SKM-1 (cell line): Measurements from ENCODE around the gene LHX3.

Experiments used
- DNase-seq: peaks from one replicate; lab custom pipeline; 2025; ENCODE audit not compliant: unreplicated experiment; lab: John Stamatoyannopoulos, UW

Gene LHX3

DNA sequence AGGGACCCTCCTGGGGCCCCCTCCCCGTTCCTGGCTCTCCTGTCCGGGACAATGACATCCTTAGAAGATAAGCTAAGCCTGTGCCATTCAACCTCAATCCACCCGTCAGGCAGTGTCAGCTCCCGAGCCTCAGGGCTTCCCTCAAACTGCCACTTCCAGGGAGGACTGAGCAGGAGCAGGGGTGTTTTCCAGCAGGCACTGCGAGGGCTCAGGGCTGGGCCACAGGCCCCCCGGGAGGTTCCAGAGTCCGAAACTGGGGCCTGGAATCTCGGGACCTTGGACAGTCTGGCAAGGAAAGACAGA, 26.2 kb downstream of the LHX3 start:
- no peak for DNase-seq

DNA sequence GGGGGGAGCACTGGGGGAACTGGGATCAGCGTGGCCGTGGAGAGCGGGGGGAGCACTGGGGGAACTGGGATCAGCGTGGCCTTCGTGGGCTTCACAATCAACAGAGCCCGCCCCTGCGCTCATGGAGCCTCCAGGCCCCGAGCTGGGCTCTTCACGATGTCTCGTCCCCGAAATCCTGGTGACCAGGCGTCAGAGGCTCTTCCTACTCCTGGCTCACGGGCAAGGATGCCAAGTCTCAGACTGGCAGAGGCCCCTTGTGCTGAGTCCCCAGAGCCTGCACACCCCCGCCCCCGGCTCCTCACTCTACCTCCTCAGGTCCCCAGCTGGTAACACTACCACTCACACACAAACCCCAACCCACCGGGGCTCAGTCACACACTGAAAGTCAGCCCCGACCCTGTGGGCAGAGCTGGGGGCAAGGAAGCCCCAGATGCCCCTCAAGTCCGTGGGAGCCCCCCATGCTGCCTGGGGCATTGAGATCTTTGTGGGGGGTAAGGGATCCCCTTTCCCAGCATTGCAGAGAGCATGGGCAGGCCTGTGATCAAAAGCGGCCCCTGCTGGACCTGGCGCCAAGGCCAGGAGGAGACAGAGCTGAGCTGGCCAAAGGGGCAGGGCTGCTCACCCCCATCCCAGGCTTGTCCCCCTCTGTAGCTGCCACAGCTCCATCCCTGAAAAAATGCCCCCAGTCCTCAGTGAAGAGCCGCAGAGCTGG, 26.7 kb downstream of the LHX3 start:
- DNase-seq: no peak

DNA sequence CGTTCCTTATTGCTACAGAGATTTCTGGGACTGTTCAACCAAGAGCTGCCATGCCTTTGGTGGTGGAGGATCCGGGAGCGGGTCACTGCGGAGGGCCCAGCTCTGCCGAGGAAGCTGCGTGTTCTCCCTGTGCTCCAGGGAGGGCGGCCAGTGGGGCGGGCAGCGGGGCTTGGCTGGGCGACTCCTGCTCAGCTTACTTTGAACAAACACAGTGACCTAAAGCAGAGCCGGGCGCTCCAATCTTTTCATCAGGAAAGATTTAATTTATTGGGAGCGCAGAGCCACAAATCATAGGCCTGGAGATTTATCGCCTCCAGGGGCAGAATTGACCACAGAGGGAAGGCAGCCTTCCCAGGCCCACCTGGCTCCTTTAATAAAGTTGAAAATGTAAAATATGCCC, 27.7 kb downstream of the LHX3 start:
- DNase-seq: no peak

DNA sequence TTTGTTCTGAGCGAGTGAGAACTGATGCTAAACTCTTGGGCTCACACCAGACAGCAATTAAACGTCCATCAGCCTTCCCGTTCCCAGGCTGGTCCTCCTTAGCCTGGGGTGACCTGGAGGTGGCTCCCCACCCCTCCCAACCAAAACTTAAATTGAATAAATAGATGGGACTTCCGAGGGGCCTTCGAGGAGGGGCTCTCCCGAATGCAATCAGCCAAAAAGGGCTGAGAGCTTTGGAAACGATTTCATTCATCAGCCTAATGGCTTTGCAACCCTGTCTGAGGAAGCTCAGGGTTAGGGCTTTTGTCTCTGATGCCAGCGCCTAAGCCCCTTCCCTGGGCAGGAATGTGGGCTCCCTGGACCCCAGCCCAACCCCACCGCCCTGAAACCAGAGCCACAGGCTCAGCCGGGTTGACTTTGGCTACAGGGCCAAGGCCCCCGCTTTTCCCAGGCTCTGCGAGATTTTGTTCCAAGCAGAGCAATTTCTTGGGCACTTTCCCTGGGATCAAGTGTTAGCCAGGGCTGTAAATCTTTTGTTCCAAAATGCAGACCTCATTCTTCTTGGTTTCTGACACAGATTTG, 29.2 kb downstream of the LHX3 start:
- no peak for DNase-seq

DNA sequence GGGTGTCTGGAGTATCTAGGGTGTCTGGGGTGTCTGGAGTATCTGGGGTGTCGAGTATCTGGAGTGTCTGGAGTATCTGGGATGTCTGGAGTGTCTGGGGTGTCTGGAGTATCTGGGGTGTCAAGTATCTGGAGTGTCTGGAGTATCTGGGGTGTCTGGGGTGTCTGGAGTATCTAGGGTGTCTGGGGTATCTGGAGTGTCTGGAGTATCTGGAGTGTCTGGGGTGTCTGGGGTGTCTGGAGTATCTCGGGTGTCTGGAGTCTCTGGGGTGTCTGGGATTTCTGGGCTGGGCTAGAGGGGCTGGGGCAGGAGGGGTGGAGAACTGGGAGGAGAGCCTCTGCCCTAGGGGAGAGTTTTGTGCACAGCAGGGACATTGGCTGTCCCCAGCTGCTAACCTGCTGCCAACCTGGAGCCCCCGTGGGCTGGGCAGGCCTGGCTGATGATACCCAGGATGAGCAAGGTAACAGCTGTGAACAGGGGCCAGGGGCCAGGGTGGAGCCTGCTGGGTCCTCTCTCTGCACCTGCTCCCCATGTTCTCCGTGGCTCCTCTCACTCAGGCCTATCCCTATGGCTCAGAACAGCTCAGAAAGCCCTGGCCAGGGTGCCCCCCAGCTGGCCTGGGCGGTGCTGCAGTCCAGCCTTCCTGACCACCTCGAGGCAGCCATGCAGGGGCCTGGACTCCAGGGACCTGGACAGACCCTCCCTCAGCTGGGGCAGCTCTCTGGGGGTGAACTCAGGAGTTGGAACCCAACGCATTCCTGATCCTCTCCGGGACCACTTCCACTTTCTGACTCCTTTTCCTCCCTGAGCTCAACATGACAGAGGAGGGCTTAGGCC, 29.9 kb downstream of the LHX3 start:
- no peak for DNase-seq

DNA sequence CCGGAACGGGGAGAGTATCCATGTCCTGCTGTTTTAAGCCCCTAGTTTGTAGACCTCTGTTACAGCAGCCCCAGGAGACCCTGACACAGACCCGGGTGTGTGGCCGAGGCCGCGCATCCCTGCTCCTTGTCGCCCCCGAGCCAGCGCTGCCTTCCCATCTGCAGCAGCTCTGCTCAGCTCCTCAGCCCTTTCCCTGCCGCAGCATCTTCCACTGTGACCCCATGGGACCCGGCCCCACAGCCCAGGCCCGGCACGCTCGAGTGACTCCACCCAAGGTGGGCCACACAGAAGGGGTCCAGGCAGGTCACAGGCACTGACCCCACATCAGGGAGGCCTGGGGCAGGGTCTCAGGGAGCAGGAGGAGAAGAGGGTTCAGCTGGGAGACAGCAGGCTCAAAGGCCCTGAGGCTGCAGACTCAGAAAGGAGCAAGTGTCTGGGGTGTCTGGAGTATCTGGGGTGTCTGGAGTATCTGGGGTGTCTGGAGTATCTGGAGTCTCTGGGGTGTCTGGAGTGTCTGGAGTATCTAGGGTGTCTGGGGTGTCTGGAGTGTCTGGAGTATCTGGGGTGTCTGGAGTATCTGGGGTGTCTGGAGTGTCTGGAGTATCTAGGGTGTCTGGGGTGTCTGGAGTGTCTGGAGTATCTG, 31.2 kb downstream of the LHX3 start:
- no peak for DNase-seq

DNA sequence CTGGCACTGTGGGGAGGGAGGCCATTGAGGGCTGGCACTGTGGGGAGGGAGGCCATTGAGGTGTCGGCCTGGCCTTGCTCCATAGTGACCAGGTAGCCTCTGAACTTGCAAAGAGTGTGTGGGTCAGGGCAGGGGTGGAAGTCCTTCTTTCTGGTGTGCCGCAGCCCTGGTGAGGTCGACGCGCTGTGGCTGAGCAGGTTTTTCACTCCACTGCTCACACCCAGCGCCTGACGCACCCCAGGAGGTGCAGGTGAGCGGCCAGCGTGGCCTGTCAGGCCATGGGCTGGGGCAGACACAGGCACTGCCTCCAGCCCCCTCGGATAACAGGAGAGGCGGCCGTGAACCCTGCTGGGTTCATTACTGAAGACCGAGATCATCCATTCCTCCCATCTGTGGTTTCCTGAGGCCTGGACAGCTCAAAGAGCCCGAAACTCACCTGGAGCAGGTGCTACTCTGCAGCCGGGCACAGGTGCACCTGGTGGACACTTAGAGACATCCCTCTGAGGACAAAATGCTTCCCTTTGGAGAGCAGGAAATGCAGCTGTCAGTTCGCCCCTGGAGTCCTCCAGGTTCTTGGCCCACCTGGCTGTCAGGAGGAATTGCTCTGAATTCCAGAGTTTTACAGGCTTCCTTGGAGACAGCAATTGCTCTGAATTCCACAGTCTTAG, 32.4 kb downstream of the LHX3 start:
- no peak for DNase-seq

DNA sequence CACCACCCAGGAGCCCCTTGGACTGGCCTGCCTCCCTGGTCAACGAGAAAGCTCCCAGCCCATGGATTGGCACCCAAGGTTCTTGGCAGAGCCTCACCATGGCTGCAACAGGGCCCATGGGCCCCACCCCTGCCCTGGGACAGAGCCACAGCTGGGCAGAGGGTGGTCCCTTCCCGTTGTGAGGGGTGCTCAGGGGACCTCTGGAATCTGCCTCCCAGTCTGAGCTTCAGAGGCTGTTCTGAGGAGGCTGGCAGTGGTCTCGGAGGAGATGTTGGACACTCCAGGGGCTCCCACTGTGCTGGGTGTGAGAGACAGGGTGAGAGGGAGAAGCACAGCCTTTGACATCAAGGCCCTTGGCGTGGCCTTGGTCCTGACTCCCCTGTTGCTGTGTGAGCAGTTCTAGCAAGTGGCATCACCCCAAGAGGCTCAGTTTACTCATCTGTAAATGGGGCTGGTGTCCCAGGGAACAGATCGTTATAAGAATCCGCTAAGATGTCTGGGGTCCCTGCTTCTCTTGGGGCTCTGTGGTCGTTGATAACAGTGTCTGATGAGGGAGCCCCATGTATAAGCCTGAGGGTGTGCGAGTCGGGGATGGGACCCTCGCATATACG, 33.0 kb downstream of the LHX3 start:
- no peak for DNase-seq

DNA sequence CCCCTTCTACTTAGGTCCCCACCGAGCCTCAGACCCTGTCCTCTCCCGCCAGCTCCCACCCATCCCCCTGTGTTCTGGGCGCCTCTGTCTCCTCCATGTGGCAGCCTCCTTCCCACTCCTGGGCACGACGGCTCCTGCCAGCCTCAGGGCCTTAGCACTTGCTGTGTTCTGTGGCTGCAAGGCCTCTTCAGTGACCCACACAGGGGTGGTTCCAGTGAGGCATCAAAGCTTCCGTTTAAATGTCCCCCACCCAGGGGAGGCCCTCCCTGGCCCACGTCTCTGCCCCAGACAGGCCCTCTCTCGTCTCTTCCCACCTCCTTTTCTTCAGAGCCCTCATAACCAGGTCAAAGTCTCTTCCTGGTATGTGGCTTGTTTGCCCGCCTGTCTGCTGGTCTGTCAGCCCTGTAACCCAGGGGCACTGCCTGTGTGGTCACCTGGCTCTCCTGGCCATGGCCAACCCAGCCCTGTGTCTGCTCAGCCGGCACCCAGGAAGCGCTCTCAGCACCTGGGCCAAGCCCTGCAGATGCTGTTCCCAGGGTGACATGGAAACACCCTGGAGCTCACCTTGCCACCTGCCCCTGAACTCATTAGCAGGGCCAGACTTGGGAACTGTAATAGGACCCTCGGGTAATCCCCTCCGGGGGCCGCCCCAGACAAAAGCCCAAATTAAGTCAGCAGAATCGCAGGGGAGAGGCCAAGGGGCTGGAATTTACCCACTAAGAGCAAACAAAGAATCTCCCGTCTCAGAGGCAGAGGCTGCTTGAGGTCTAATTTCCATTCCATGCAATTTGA, 33.7 kb downstream of the LHX3 start:
- DNase-seq: no peak

DNA sequence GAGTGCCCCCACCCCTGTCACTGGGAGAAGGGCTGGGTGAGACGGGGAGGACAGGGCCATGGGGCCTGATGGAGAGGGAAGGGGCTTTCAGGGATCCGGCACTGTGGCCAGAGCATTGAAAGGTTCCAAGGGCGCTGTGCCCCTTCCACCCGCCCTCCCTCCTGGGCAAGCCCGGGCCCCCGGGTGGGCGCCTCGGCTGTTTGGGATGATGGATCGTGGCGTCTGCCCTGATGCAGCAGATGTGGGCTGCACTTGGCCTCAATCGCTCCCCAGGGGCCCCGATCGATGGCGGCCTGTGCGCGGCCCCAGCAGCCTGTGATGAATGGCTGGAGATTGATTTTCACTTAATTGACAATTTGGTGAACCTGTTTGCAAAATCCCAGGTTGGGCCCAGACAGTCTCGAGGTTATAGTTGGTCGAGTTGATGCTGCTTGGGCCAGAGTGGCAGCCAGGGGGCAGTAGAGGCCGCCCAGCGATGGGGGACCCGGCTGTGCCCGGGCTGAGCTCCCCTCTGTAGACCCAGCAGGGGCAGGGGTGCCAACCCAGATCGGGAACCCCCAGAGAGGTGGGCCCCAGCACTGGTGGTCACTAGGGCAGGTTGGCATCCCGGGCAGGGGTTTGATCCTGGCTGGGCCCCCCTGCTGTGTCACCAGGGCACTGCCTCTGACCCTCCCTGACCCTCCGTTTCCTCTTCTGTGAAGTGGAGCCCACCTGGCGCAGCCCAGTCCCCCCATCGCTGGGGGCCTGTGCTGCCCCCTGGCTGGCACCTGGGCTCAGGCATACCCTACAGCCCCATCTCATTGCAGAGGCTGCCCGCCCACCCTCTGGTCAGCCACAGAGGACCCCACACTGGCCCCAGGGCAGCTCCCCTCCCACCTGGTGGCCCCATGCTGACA, 34.7 kb downstream of the LHX3 start:
- peak; percentile 28 for DNase-seq

DNA sequence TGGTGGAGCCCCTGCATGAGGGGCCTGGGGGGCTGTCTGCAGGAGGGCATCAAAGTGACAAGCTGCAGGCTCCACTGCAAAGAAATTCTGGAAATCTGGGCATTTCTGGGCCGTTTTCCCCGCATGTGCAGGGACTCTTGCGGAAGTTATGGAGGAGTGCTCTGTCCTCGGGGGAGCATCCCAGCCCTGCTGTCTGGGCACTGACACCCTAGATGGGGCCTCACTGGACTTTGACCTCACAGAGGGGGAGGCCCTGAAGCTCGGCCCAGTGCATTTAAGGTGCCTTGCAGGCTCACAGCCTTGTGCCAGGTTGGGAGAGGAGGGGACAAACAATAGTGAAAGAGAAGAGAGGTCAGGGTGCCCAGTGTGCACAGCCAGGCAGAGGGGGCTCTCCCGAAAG, 35.4 kb downstream of the LHX3 start:
- no peak for DNase-seq

DNA sequence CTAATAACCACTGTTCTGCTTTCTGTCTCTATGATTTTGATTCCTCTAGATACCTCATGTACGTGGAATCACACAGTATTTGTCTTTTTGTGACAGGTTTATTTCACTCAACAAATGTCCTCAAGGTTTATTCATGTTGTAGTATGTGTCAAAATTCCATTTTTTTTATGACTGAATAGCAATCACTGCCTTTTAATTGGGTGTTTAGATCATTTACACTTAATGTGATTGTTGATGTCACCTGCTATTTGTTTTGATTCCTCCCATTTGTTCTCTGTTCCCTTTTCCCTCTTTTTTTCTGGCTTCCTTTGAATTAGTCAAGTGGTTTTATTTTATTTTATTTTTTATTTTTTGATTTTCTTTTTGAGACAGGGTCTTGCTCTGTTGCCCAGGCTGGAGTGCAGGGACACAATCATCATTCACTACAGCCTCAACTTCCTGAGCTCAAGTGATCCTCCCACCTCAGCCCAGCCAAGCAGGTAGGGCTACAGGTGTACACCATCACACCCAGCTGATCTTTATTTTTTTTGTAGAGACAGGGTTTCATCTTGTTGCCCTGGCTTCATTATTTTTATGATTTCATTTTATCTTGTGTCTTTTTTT, 41.6 kb downstream of the LHX3 start:
- DNase-seq: no peak

DNA sequence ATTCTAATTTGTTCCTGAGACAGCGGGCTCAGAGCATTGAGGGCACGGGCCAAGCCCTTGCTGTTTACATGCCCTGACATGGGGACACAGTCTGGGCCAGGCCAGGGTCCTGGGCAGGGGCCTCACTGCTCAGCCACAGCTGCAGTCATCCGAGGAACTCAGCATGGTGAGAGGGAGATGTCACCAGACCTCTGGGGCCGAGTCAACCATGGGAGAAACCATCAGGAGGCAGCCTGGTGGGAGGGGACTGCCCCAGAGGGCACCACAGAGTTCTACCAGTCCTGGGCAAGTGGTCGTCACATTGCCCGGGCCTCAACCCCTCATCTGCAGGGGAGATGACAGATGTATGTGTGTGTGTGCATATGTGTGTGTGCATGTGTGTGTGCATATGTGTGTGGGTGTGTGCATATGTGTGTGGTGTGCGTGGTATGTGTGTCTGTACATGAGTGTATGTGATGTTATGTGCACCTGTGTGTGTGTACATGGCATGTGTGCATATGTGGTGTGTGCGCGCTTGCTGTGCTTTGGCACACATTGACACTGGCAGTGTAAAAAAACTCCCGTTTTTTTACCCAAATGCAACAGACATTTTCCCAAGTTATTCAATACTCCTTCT, 43.8 kb downstream of the LHX3 start:
- DNase-seq: no peak

DNA sequence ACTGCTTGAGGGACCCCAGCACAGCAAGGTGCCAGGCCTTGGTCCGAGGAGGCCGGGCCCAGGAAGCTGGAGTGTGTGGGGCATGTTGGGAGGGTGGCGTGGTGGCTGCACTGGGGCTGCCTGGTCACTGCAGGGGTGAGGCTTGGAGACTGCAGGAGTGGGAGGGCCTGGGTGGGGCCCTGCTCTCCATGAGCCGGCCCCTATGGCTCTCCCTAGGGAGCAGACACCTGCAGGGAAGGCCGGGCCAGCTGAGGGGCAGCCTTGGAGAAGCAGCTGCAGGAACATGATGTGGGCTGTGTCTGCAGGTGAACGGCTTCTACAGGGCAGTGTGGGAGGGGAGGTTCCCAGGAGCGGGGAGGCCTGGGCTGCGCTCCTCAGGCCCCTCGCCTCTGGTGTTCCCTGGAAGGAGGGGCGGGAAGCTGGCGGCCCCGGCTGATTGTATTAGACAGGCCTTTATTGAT, 44.5 kb downstream of the LHX3 start:
- DNase-seq: no peak

DNA sequence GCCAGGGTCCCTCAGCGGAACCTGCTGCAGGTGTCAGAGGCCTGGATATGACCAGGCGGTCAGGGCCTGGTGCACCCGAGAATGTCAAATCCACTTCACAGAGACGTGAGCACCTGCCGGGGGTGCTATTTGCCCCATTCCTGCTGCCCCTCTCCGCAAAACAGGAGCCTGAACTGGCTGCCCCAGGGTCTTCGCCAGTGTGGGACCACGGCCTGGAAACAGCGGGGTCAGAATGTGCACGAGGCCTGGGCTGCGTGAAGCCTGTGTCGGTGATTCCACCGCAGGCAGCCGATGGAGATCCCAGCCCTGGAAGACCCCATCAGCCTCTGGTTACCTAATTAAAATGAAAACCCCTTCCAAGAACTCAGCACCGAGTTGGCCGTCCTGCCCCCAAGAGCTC, 45.1 kb downstream of the LHX3 start:
- DNase-seq: no peak

DNA sequence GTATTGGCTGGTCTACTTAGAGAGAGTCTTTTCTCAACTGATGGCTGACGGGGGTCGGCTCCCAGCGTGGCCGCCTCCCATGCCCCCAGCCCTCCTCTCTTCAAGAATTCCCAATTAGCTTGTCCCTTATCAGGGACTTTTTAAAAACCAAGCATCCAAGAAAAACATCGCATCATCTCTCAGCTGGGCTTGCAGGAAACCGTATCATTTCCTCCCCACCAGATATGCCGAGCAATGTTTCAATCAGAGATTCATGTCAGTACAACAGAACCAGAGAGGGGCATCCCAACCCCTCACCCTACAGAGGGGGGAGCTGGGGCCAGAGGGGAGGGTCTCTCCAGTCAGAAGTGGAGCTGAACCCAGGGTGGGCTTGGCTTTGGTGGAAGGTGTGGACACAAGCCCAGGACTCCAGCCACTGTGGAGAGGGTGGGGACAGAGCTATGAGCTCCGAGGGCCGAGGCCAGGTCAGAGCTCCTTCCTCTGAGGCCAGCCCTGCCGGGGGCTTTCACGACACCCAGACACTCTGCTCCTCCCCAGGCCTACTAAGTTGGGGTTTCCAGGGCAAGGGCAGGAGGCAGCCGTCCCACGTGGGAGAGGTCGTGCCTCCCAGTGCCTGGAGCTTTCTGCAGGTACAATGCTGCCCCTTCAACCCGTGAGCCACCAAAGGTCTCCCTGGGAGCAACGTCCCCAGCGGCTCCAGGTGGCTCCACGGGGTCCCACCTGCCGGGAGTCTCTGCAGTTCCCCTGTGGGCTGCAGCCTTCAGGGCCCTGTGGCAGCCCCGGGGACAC, 47.3 kb downstream of the LHX3 start:
- no peak for DNase-seq
